ENCODE data around the gene CD248.

CD248 gene

GRCh38 chr11:66339162-66339675 lies 22.4 kb upstream of the CD248 start:
- Histone ChIP-seq H3K9me3 (ENCODE audit: control insufficient read depth, insufficient read depth, low read depth, low read length) (no peaks in the 10 kb centered on the region), H3K36me3 (ENCODE audit: control insufficient read depth in 2 of 2, insufficient read depth in 1 of 2, low read length in 2 of 2) (peaks cover 0 to 66% of the 10 kb centered on the region in 2 experiments; a peak in 2 of 3 replicates), H3K4me1 (ENCODE audit: control insufficient read depth, insufficient read depth, low read length) (no peaks in the 10 kb centered on the region), H3K4me3 (ENCODE audit: low read depth, low read length) (no peak overlapping the region), H3K27ac (ENCODE audit: extremely low read depth, low read depth, low read length) (no peak overlapping the region)
- TF ChIP-seq ZNF302 (tag by site-specific recombination; IDR thresholded peaks at IDR 0.05; ENCODE audit: low read depth) (no peak), PBX3 (CRISPR knock-in tag; IDR thresholded peaks at IDR 0.05) (no peak), ZNF747 (tag by site-specific recombination; IDR thresholded peaks at IDR 0.05) (no peak), ZNF658 (tag by site-specific recombination; IDR thresholded peaks at IDR 0.05) (no peak), ZNF501 (tag by site-specific recombination; IDR thresholded peaks at IDR 0.05) (no peak), PRDM2 (tag by site-specific recombination; IDR thresholded peaks at IDR 0.05; ENCODE audit: borderline replicate concordance) (no peak), OVOL3 (tag by site-specific recombination; IDR thresholded peaks at IDR 0.05) (no peak), ZNF221 (tag by site-specific recombination; IDR thresholded peaks at IDR 0.05; ENCODE audit: borderline replicate concordance) (no peak), SETDB1 (IDR thresholded peaks at IDR 0.05; ENCODE audit: insufficient read length, low read length) (no peak), ZNF701 (tag by site-specific recombination; IDR thresholded peaks at IDR 0.05) (no peak), ZBTB17 (tag by site-specific recombination; IDR thresholded peaks at IDR 0.05) (no peak), ZNF362 (tag by site-specific recombination; IDR thresholded peaks at IDR 0.05) (no peak), ZFP3 (tag by site-specific recombination; IDR thresholded peaks at IDR 0.05; ENCODE audit: low read depth) (no peak), ZNF335 (tag by site-specific recombination; conservative IDR thresholded peaks at IDR 0.05) (no peak), ZNF626 (tag by site-specific recombination; IDR thresholded peaks at IDR 0.05) (no peak), ZNF184 (tag by site-specific recombination; IDR thresholded peaks at IDR 0.05) (no peak), RBAK (tag by site-specific recombination; IDR thresholded peaks at IDR 0.05) (no peak)
- POLR2A ChIA-PET, result interaction anchor here (0.9 to 1.7 kb wide), 2 partner anchors 21 to 27 kb away, joined by 3 to 4 read pairs; no protein-coding TSS in a partner anchor
- CTCF ChIA-PET, result interaction anchor here (0.6 to 1.8 kb wide), 5 partner anchors 10 to 317 kb away, joined by 3 to 9 read pairs (median 4); no protein-coding TSS in a partner anchor
